Body of pancreas (tissue), 4 donors: ENCODE results near the gene CUTA. TPM values are rescaled to one million over a fixed set of nuclear protein-coding genes. Genes with fewer than 3 reads are reported as not detected.
A peak's percentile ranks its signal among the peaks of the same experiment; 100 is the strongest.

Experiments
- ATAC-seq: fragments of 150-250 bp; one replicate; pipeline ENCODE4 v1.9.1; 2016
- DNase-seq, 4 donors: peaks; one replicate each; pipeline ENCODE4 v3.0.0-alpha.2; 2019
- H3K27ac ChIP-seq, 4 donors: fragments of 200-600 bp; sonication (generic); 1 replicate in 3 of 4; 2 replicates in 1 of 4; pipeline versions ENCODE4 v1.5.1 to v1.6.1; 2016 to 2019; ENCODE audit warnings: mild to moderate bottlenecking in 1 of 4, mixed read lengths in 1 of 4, moderate library complexity in 1 of 4
- H3K27me3 ChIP-seq, 2 donors: fragments of 200-600 bp; sonication (generic); one replicate each; pipeline ENCODE4 v1.6.0; 2016; ENCODE audit warnings: mild to moderate bottlenecking in 1 of 2
- H3K36me3 ChIP-seq, 2 donors: fragments of 200-600 bp; sonication (generic); replicated peaks in 1 of 2; 2 replicates each; pipeline ENCODE4 v1.5.1; 2016; ENCODE audit warnings: low read depth in 2 of 2; ENCODE audit not compliant: insufficient read depth in 1 of 2
- H3K4me1 ChIP-seq: fragments of 200-600 bp; sonication (generic); one replicate; pipeline ENCODE4 v1.6.0; 2016
- H3K4me3 ChIP-seq, 2 donors: fragments of 200-600 bp; sonication (generic); 1 replicate in 1 of 2; 2 replicates in 1 of 2; pipeline ENCODE4 v1.5.1; 2016 to 2019
- H3K9me3 ChIP-seq, 3 donors: fragments of 200-600 bp; sonication (generic); 1 replicate in 2 of 3; 2 replicates in 1 of 3; pipeline ENCODE4 v1.5.1; 2016
- POLR2A ChIP-seq, 3 donors: fragments of 450-650 bp; IDR thresholded peaks; one replicate each; pipeline ENCODE4 v1.6.1; 2016; ENCODE audit warnings: antibody characterized with exemption in 3 of 3, mild to moderate bottlenecking in 2 of 3
- WGBS, 2 donors: methylation state at CpG; one replicate each; pipeline ENCODE4 v1.1.5; 2017; 5-methylcytosine and 5-hydroxymethylcytosine counted together
- intact Hi-C: fragments of 100-400 bp; cut with DNase I; formaldehyde crosslinking; loops from one replicate; pipeline ENCODE4 v1.15.1; 2023
- total RNA-seq, 2 donors: library from RNA; depleted of rRNA; stranded (reverse); fragments of >200 nt; gene quantifications; one replicate each; pipeline ENCODE4 v1.1.0, GENCODE V29; 2016
- TF ChIP-seq, protein P1 (sequence below), 7 experiments: fragments of 450-650 bp in 4 of 7; fragments of 200-600 bp in 3 of 7; sonication (generic) in 3 of 7; IDR thresholded peaks; one replicate each; pipeline ENCODE4 v1.5.1; 2016 to 2019; ENCODE audit warnings: antibody characterized with exemption in 7 of 7

The CUTA gene
- total RNA-seq, 2 donors from 2014 or later: 87.7 to 126 TPM

DNA sequence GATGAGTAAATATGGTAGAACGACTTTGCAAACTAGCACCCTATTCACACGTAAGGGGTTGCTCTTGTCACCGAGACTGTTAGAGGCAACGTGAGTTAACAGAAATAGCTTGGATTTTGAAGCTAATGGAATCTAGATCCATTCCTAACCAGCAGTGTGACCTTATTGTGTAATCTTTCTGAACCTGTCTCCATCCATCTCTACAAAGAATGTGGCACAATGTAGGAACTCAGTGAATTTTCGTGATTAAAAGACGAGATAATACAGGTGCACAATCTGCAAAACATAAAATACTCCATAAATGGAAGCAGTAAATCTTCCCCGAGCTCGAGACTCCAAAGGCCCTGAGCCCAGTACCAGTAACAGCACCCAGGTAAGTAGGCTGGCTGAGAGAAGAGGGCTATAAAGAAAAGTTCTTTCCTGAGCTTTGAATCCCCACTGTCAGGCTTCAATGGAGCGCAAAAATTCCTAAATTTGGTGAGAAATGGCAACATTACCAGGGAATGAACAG lies 27.1 kb downstream of the CUTA start:
- intact Hi-C loops: no loop called here
- TF ChIP-seq, protein P1, sequence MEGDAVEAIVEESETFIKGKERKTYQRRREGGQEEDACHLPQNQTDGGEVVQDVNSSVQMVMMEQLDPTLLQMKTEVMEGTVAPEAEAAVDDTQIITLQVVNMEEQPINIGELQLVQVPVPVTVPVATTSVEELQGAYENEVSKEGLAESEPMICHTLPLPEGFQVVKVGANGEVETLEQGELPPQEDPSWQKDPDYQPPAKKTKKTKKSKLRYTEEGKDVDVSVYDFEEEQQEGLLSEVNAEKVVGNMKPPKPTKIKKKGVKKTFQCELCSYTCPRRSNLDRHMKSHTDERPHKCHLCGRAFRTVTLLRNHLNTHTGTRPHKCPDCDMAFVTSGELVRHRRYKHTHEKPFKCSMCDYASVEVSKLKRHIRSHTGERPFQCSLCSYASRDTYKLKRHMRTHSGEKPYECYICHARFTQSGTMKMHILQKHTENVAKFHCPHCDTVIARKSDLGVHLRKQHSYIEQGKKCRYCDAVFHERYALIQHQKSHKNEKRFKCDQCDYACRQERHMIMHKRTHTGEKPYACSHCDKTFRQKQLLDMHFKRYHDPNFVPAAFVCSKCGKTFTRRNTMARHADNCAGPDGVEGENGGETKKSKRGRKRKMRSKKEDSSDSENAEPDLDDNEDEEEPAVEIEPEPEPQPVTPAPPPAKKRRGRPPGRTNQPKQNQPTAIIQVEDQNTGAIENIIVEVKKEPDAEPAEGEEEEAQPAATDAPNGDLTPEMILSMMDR (IDR thresholded peaks at IDR 0.05): no peak
- peak in 1 of 3 donors; percentile 40 for TF ChIP-seq POLR2A (IDR thresholded peaks at IDR 0.05)

DNA sequence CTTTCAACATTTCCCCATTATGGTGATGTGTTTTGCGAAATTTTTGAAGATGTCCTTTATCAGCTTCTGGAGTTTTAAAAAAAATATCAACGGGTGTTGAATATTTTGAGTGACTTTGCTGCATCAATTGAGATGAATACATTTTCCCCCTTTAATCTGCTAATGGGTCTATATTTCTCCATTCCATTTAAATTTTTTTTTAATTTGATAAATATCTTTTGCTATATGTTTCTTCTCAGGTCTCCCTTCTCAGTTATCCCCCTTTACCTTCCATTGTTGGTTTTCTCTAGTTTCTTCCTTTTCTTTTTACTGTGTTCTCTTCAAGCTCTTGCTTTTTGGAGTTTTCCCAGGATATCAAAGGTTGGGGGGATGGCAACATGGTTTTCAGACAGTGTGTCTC lies 27.7 kb downstream of the CUTA start:
- H3K36me3 ChIP-seq: no peaks in the 10 kb centered on the region
- H3K4me1 ChIP-seq: peaks cover 14% of the 10 kb centered on the region
- H3K4me3 ChIP-seq: no peak overlapping the region
- 77 to 85% methylated on average over 2 of the region's 2 CpGs for WGBS, 2 donors
- no peak for ATAC-seq
- intact Hi-C loops: no loop called here
- no peak overlapping the region for H3K27ac ChIP-seq
- DNase-seq: no peak
- H3K27me3 ChIP-seq: no peaks in the 10 kb centered on the region
- H3K9me3 ChIP-seq: no peaks in the 10 kb centered on the region
- TF ChIP-seq, protein P1 (IDR thresholded peaks at IDR 0.05): no peak
- TF ChIP-seq POLR2A (IDR thresholded peaks at IDR 0.05): no peak

More for the DNA sequence above, 27.1 kb downstream of the CUTA start:
- H3K27ac ChIP-seq: peak overlapping the region; percentile 74 to 94 (median 89)
- DNase-seq (no peak), ATAC-seq (no peak)
- H3K4me1 ChIP-seq: peaks cover 14% of the 10 kb centered on the region
- WGBS, 2 donors: 68 to 83% methylated on average over 9 of the region's 9 CpGs
- no peaks in the 10 kb centered on the region for H3K27me3 ChIP-seq
- no peaks in the 10 kb centered on the region for H3K9me3 ChIP-seq
- H3K36me3 ChIP-seq: no peaks in the 10 kb centered on the region
- no peak overlapping the region for H3K4me3 ChIP-seq

DNA sequence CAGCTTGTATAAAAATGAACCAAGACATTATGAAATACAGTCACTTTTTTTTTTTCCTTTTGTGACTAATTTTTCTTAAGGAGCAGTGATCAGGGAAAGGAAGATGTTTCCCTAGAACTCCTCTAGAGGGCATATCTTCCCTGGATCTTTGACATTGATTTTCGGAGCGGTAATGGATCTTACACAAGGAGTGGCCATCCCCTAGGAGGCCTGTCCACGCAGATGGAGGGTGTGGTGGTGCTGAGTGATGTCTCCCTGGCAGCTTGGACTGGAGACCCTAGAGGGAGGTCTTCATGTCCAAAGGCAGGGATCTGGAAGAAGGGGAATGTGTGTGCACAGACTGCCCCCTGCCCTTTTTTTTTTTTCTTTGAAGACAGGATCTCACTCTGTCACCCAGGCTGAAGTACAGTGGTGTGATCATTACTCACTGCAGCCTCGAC lies 33.3 kb downstream of the CUTA start:
- H3K9me3 ChIP-seq: no peaks in the 10 kb centered on the region
- H3K4me1 ChIP-seq: no peaks in the 10 kb centered on the region
- TF ChIP-seq POLR2A (IDR thresholded peaks at IDR 0.05): no peak
- TF ChIP-seq, protein P1 (IDR thresholded peaks at IDR 0.05): peak in 2 of 7 experiments; percentile 12 to 17
- peak; percentile 38 for ATAC-seq
- no peak overlapping the region for H3K4me3 ChIP-seq
- intact Hi-C loops: no loop called here
- no peak overlapping the region for H3K27ac ChIP-seq
- no peak for DNase-seq
- WGBS, 2 donors: 15 to 31% methylated on average over 4 of the region's 4 CpGs
- H3K36me3 ChIP-seq: no peaks in the 10 kb centered on the region
- H3K27me3 ChIP-seq: no peaks in the 10 kb centered on the region

DNA sequence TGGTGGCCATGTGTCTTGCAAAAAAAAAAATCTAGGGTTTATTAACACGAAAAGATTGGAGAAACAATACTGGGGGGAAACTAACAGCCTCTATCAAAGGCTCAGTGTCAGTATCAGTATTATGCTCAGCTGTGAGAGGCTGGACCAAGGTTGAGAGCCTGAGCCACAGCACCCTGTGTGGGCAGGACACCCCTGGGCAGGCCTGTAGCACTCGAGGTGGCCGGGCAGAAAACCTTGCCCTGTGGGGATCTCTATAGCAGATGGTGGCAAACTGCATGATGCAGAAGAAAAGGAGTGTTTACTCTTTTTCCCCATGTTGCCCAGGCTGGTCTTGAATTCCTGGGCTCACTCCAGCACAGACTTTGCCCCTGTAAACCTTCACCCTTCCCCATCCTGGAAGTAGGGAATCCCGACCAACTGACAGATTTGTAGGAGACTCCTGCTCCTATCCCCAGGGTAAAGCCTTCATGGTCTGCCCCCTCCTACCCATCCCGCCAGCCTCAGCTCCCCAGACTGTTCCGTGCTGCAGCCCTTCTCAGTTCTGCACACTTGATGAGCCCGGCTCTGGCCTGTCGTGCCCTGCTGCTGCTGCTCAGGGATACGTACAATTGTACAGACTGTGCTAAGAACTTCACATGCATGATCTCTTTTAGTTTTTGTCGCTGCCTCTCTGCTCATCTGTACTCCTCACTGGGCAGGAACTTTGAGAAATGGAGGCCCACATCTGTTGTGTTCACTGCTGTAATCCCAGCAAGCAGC lies 34.3 kb downstream of the CUTA start:
- H3K4me1 ChIP-seq: no peaks in the 10 kb centered on the region
- H3K9me3 ChIP-seq: no peaks in the 10 kb centered on the region
- H3K27me3 ChIP-seq: no peaks in the 10 kb centered on the region
- no peak overlapping the region for H3K4me3 ChIP-seq
- ATAC-seq (no peak), DNase-seq (no peak)
- no peak for TF ChIP-seq POLR2A (IDR thresholded peaks at IDR 0.05)
- TF ChIP-seq, protein P1 (IDR thresholded peaks at IDR 0.05): no peak
- WGBS, 2 donors: 59 to 74% methylated on average over 10 of the region's 10 CpGs
- H3K36me3 ChIP-seq: no peaks in the 10 kb centered on the region
- H3K27ac ChIP-seq: no peak overlapping the region
- intact Hi-C loops: no loop called here
